Uterus (tissue), 4 donors: Measurements from ENCODE around the gene COL18A1. TPM values are rescaled to one million over a fixed set of nuclear protein-coding genes. Genes with fewer than 3 reads are reported as not detected.

Experiments
- DNase-seq, 2 donors: peaks; one replicate each; pipeline ENCODE4 v3.0.0-alpha.2; 2019 to 2020
- H3K27ac ChIP-seq, 2 donors: fragments of 200-600 bp; sonication (generic); 1 replicate in 1 of 2; 2 replicates in 1 of 2; pipeline ENCODE4 v1.5.1; 2016 to 2018
- H3K27me3 ChIP-seq, 2 donors: fragments of 200-600 bp; sonication (generic); one replicate each; pipeline ENCODE4 v1.5.1; 2018 to 2019; ENCODE audit warnings: control low read depth in 1 of 2
- H3K36me3 ChIP-seq, 2 donors: fragments of 200-600 bp; sonication (generic); one replicate each; pipeline ENCODE4 v1.5.1; 2019; ENCODE audit warnings: control low read depth in 1 of 2
- H3K4me1 ChIP-seq, 2 donors: fragments of 200-600 bp; sonication (generic); one replicate each; pipeline ENCODE4 v1.5.1; 2018 to 2019; ENCODE audit warnings: control low read depth in 1 of 2
- H3K4me3 ChIP-seq, 2 donors: fragments of 200-600 bp; sonication (generic); 1 replicate in 1 of 2; 2 replicates in 1 of 2; pipeline ENCODE4 v1.5.1; 2018 to 2019; ENCODE audit warnings: mild to moderate bottlenecking in 1 of 2
- H3K9me3 ChIP-seq, 2 donors: fragments of 200-600 bp; sonication (generic); one replicate each; pipeline ENCODE4 v1.5.1; 2019; ENCODE audit warnings: control low read depth in 1 of 2
- POLR2A ChIP-seq, 2 donors: fragments of 450-650 bp; IDR thresholded peaks; one replicate each; pipeline ENCODE4 v1.6.1; 2016; ENCODE audit warnings: antibody characterized with exemption in 2 of 2, mild to moderate bottlenecking in 1 of 2, moderate library complexity in 1 of 2
- intact Hi-C: fragments of 100-400 bp; cut with DNase I; formaldehyde crosslinking; loops from one replicate; pipeline ENCODE4 v1.15.1; 2023; ENCODE audit warnings: low total_unique reads
- total RNA-seq, 4 donors: library from RNA; depleted of rRNA in 3 of 4; stranded (reverse); fragments of >200 nt in 3 of 4; gene quantifications; one replicate each; pipeline versions ENCODE4 v1.1.0 to v1.2.4, GENCODE V29; 2014 to 2023
- TF ChIP-seq, protein P1 (sequence below), 4 experiments: fragments of 200-600 bp in 2 of 4; fragments of 450-650 bp in 2 of 4; sonication (generic) in 2 of 4; IDR thresholded peaks; one replicate each; pipeline ENCODE4 v1.5.1; 2016 to 2019; ENCODE audit warnings: antibody characterized with exemption in 4 of 4, mild to moderate bottlenecking in 2 of 4, moderate library complexity in 1 of 4
- donor health status: DM: yes; HTN: yes; CAD: no.

The COL18A1 gene
- total RNA-seq, 4 donors from 2014 or later = 73.0 to 223 (median 152) TPM

DNA sequence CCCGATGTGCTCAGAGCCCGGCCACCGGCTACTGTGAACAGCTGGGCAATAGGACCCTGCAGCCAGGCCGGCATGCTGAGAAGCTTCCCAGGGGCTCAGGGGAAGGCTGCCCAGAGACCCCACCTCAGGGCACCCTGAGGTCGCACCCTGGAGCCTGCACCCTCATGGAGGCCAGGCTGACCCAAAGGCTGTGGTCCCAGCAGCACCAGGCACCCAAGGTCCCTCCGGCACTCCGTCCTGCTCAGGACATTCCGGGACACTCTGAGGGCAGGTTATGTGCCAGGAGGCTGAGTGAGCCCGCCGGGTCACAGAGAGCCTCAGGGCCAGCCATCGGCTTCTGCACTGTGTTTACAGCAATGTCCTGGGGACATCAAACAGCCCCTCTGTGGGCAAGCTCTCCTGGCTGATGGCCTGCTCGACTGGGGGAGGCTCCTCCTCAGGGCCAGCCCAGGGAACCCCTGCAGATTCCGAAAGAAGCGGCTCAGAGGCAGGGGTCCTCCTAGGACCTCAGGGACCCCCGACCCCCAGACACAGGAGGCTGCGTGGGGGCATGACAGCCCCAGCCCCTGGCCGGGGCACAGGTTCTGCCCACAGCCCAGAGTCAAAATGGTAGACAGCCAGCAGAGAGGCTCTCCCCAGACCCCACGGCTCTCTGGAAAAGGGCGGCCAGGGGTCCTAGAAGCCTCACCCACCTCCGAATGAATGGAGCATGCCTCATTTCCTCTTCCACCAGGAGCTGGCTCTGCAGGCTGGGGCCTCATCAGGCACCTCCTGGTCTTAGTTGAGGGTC lies 129.1 kb downstream of the COL18A1 start:
- no peak for DNase-seq
- Histone ChIP-seq H3K27me3 (no peaks in the 10 kb centered on the region), H3K9me3 (no peaks in the 10 kb centered on the region), H3K4me3 (no peak overlapping the region), H3K27ac (no peak overlapping the region), H3K36me3 (no peaks in the 10 kb centered on the region), H3K4me1 (no peaks in the 10 kb centered on the region)
- TF ChIP-seq POLR2A (IDR thresholded peaks at IDR 0.05) = no peak
- TF ChIP-seq, protein P1, sequence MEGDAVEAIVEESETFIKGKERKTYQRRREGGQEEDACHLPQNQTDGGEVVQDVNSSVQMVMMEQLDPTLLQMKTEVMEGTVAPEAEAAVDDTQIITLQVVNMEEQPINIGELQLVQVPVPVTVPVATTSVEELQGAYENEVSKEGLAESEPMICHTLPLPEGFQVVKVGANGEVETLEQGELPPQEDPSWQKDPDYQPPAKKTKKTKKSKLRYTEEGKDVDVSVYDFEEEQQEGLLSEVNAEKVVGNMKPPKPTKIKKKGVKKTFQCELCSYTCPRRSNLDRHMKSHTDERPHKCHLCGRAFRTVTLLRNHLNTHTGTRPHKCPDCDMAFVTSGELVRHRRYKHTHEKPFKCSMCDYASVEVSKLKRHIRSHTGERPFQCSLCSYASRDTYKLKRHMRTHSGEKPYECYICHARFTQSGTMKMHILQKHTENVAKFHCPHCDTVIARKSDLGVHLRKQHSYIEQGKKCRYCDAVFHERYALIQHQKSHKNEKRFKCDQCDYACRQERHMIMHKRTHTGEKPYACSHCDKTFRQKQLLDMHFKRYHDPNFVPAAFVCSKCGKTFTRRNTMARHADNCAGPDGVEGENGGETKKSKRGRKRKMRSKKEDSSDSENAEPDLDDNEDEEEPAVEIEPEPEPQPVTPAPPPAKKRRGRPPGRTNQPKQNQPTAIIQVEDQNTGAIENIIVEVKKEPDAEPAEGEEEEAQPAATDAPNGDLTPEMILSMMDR (IDR thresholded peaks at IDR 0.05) = no peak
- intact Hi-C loops = no loop called here

DNA sequence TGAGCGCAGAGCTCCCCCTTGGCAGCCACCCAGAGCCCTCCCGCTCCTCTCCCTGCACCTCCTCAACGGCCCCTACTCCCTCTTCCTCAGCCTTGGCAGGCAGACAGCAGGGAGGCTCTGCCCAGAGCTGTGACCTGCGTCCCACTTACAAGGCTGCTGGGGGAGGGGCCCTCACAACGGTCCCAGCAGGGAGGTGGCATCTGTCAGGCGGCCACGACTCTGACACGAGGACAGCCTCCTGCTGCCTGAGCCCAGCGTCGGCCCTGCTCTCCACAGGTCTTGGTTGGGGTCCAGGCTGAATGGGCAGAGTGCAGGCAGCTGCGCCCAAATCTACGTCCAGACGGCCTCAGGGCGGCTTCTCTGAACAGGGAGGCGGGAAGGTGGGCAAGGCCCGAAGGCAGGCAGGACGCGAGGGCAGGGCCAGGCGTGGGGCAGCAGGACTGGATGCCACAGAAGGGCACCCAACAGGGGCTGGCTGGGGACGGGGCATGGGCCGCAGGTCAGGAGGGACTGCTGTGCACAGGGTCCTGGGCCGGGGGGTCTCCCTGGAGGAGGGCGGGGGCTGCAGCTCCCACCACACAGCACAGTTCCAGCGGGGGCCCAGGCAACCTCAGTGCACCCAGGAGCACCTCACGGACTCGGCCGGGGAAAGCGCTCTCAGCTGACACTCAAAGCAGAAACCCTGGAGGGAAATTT lies 129.8 kb downstream of the COL18A1 start:
- no peak overlapping the region for H3K27ac ChIP-seq
- H3K9me3 ChIP-seq = no peaks in the 10 kb centered on the region
- DNase-seq = peak in 1 of 2 donors; percentile 14
- H3K36me3 ChIP-seq = no peaks in the 10 kb centered on the region
- no peak overlapping the region for H3K4me3 ChIP-seq
- no peaks in the 10 kb centered on the region for H3K27me3 ChIP-seq
- intact Hi-C loops = no loop called here
- H3K4me1 ChIP-seq = no peaks in the 10 kb centered on the region
- TF ChIP-seq, protein P1 (IDR thresholded peaks at IDR 0.05) = no peak
- no peak for TF ChIP-seq POLR2A (IDR thresholded peaks at IDR 0.05)

DNA sequence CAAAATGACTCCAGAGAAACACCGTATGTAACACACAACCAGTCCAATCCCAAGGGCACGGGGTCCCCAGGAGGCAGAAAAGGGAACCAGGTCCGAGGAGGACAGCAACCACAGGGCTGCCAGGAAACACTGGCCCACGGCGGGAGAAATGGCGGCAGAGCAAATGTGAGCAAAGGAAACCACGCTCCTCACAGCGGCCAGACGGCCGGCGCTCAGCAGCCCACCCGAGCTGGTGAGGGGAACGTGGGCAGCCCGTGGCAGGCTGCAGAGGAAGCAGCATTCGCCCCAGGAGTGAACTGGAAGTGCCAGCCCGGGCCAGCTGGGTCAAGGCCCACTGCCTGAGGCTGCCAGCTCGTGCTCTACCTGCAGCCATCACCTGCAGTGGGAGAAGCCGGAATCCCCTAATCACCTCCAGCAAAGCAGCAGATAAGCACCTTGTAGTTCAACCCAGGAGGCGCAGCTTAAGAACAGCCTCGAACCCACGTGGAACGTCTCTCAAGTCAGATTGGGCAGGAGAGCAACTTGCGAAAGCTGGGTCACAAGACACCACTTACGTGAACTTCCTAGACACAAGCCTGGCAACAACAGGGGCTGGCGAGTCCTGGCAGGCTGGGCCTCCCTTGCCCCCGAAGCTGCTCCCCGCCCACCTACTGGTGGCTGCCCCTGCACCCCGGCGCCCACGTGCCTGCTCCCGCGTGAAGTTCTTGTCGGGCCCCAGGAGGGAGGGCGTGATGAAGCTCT lies 130.5 kb downstream of the COL18A1 start:
- no peaks in the 10 kb centered on the region for H3K4me1 ChIP-seq
- no peak overlapping the region for H3K4me3 ChIP-seq
- peak in 1 of 2 donors; percentile 14 for DNase-seq
- H3K9me3 ChIP-seq = no peaks in the 10 kb centered on the region
- no peaks in the 10 kb centered on the region for H3K27me3 ChIP-seq
- no peak overlapping the region for H3K27ac ChIP-seq
- no peak for TF ChIP-seq POLR2A (IDR thresholded peaks at IDR 0.05)
- TF ChIP-seq, protein P1 (IDR thresholded peaks at IDR 0.05) = no peak
- intact Hi-C loops = no loop called here
- no peaks in the 10 kb centered on the region for H3K36me3 ChIP-seq

DNA sequence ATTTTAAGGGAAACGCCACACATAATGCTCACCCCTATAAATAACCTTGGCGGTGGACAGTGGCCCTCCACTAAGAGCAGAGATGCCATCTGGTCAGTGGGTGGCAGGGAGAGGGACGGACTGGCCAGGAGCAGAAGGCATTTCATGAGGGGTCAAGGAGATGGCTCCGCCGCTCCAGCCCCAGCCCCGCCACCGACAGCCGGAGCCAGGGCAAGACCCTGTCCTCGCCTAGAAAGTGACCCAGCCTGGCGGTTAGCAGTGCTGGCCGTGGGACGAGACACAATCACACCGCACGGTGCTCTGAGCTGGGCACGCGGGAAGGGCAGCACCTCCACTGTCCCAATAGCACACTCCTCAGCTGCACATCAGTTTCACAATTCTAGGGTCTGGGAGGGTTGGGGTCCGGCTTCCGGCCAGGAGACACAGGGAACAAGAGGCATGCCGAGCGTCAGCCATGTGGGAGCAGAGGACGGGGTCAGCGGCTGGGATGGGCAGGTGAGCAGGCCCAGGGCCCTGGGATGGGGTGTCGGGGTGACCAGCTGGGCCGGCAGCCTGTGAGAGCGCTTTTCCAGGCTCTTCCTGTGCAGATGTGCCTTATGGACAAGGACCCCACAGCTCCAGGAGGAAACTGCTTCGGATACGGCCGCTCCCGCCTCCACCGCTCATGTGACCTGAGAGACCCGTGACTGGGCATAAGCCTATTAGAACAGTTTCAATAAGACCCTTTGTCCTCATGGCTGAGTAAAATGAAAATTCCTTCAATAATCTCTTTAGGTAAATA lies 131.5 kb downstream of the COL18A1 start:
- DNase-seq = peak in 1 of 2 donors; percentile 6
- Histone ChIP-seq H3K4me1 (peaks cover 0 to 6% of the 10 kb centered on the region in 2 donors), H3K9me3 (no peaks in the 10 kb centered on the region), H3K27ac (no peak overlapping the region), H3K36me3 (no peaks in the 10 kb centered on the region), H3K27me3 (no peaks in the 10 kb centered on the region), H3K4me3 (no peak overlapping the region)
- TF ChIP-seq, protein P1 (IDR thresholded peaks at IDR 0.05) = no peak
- no peak for TF ChIP-seq POLR2A (IDR thresholded peaks at IDR 0.05)
- intact Hi-C loops = no loop called here
